ENCODE results near the gene CEMIP2.

DNA sequence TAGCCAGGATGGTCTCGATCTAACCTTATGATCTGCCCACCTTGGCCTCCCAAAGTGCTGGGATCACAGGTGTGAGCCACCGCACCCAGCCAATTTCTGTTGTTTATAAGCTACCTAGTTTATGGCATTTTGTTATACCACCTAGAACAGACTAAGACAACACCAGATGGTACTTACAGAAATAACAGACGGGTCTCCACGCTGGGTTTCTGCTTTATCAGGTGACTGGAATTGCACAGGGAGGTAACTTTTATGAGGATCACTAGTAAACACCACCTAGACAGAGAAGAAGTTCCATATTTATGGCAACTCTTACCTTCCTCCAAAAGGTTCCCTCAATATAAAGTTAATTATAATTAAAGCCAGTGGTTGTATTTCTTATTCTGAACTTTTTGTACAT, 74.0 kb downstream of the CEMIP2 start:
- no peak for TF ChIP-seq EZH2 (IDR thresholded peaks at IDR 0.05; ENCODE audit: borderline replicate concordance, low read length)
- TF ChIP-seq, protein P1, sequence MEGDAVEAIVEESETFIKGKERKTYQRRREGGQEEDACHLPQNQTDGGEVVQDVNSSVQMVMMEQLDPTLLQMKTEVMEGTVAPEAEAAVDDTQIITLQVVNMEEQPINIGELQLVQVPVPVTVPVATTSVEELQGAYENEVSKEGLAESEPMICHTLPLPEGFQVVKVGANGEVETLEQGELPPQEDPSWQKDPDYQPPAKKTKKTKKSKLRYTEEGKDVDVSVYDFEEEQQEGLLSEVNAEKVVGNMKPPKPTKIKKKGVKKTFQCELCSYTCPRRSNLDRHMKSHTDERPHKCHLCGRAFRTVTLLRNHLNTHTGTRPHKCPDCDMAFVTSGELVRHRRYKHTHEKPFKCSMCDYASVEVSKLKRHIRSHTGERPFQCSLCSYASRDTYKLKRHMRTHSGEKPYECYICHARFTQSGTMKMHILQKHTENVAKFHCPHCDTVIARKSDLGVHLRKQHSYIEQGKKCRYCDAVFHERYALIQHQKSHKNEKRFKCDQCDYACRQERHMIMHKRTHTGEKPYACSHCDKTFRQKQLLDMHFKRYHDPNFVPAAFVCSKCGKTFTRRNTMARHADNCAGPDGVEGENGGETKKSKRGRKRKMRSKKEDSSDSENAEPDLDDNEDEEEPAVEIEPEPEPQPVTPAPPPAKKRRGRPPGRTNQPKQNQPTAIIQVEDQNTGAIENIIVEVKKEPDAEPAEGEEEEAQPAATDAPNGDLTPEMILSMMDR (conservative IDR thresholded peaks at IDR 0.05 in 1 of 2, IDR thresholded peaks at IDR 0.05 in 1 of 2; ENCODE audit: extremely low read depth in 1 of 2, insufficient read depth in 1 of 2, low read depth in 1 of 2, low read length in 2 of 2) = no peak

All from mammary epithelial cell (primary cell).